GM18517 (cell line): Measurements from ENCODE around the gene PCNX1.

Experiments
- ATAC-seq: cut with Tn5 transposase; IDR thresholded peaks from one replicate; pipeline ENCODE4 v1.9.1; 2021; ENCODE audit warnings: mild to moderate bottlenecking, moderate library complexity; ENCODE audit not compliant: unreplicated experiment

The PCNX1 gene

GRCh38 chr14:70955543-70956480 lies 48.6 kb downstream of the PCNX1 start:
- ATAC-seq, result no peak

GRCh38 chr14:70956511-70956910 lies 49.3 kb downstream of the PCNX1 start:
- no peak for ATAC-seq

- ATAC-seq, result no peak
Measured at GRCh38 chr14:70957710-70958109, 50.5 kb downstream of the PCNX1 start.

- no peak for ATAC-seq
Measured at GRCh38 chr14:70962935-70963334, 55.7 kb downstream of the PCNX1 start.

GRCh38 chr14:70964492-70964891 lies 57.2 kb downstream of the PCNX1 start:
- no peak for ATAC-seq

- no peak for ATAC-seq
Measured at GRCh38 chr14:70971560-70971959, 64.3 kb downstream of the PCNX1 start.

GRCh38 chr14:70972107-70972976 lies 65.1 kb downstream of the PCNX1 start:
- ATAC-seq, result peak; percentile 55

GRCh38 chr14:70976591-70976990 lies 69.3 kb downstream of the PCNX1 start:
- no peak for ATAC-seq

- no peak for ATAC-seq
Measured at GRCh38 chr14:70981000-70981952, 74.0 kb downstream of the PCNX1 start.

- no peak for ATAC-seq
Measured at GRCh38 chr14:70982200-70982599, 74.9 kb downstream of the PCNX1 start.

- no peak for ATAC-seq
Measured at GRCh38 chr14:70987041-70987440, 79.8 kb downstream of the PCNX1 start.

- ATAC-seq, result no peak
Measured at GRCh38 chr14:70988452-70988851, 81.2 kb downstream of the PCNX1 start.

GRCh38 chr14:70993931-70994330 lies 86.7 kb downstream of the PCNX1 start:
- ATAC-seq, result no peak

- no peak for ATAC-seq
Measured at GRCh38 chr14:70995211-70995610, 88.0 kb downstream of the PCNX1 start.

GRCh38 chr14:70995671-70996070 lies 88.4 kb downstream of the PCNX1 start:
- ATAC-seq, result no peak

GRCh38 chr14:70999117-70999516 lies 91.9 kb downstream of the PCNX1 start:
- no peak for ATAC-seq

- ATAC-seq, result no peak
Measured at GRCh38 chr14:71000091-71000490, 92.8 kb downstream of the PCNX1 start.

GRCh38 chr14:71001742-71002141 lies 94.5 kb downstream of the PCNX1 start:
- no peak for ATAC-seq

GRCh38 chr14:71003156-71003555 lies 95.9 kb downstream of the PCNX1 start:
- ATAC-seq, result no peak

GRCh38 chr14:71004481-71004880 lies 97.2 kb downstream of the PCNX1 start:
- no peak for ATAC-seq

GRCh38 chr14:71005076-71005475 lies 97.8 kb downstream of the PCNX1 start:
- no peak for ATAC-seq
